H1 (cell line): ENCODE data around the gene ENKD1. TPM values are rescaled to one million over a fixed set of nuclear protein-coding genes. Genes with fewer than 3 reads are reported as not detected.

ENCODE experiments used
- GABPA ChIP-seq: IDR thresholded peaks from 2 replicates; pipeline ENCODE4 v1.6.1; 2011; ENCODE audit warnings: mild to moderate bottlenecking, low read length, moderate library complexity, borderline replicate concordance; ENCODE audit not compliant: insufficient read depth
- HDAC2 ChIP-seq, 2 experiments: fragments of 300-600 bp in 1 of 2; sonication (generic) in 1 of 2; IDR thresholded peaks; 2 replicates each; pipeline ENCODE4 v1.6.1; 2011 to 2012; ENCODE audit warnings: low read depth in 2 of 2, low read length in 2 of 2, mild to moderate bottlenecking in 2 of 2, moderate library complexity in 2 of 2, borderline replicate concordance in 1 of 2, inconsistent platforms in 1 of 2
- HDAC6 ChIP-seq: IDR thresholded peaks from one replicate; pipeline ENCODE4 v1.7.1; 2012; ENCODE audit warnings: low read depth, mild to moderate bottlenecking, inconsistent platforms, low read length, moderate library complexity
- KDM1A ChIP-seq: fragments of 200-600, 300-600 bp; sonication (generic); IDR thresholded peaks from 2 replicates; pipeline ENCODE4 v1.7.1; 2016; ENCODE audit warnings: mild to moderate bottlenecking, low read length, borderline replicate concordance
- KDM5A ChIP-seq: fragments of 200-600 bp; IDR thresholded peaks from 2 replicates; pipeline ENCODE4 v1.7.1; 2012; ENCODE audit warnings: mild to moderate bottlenecking, low read length, inconsistent platforms, mixed read lengths
- RBBP5 ChIP-seq: IDR thresholded peaks from 2 replicates; pipeline ENCODE4 v1.7.1; 2012; ENCODE audit warnings: low read depth, mild to moderate bottlenecking, inconsistent platforms, low read length, moderate library complexity, borderline replicate concordance
- RXRA ChIP-seq: IDR thresholded peaks from 2 replicates; pipeline ENCODE4 v1.6.1; 2011; ENCODE audit warnings: low read depth, mild to moderate bottlenecking, low read length, moderate library complexity; ENCODE audit not compliant: insufficient read depth
- TAF7 ChIP-seq: optimal IDR thresholded peaks from 2 replicates; pipeline ENCODE3; 2011; ENCODE audit warnings: low read depth, mild to moderate bottlenecking, inconsistent platforms, low read length, moderate library complexity, borderline replicate concordance
- polyA plus RNA-seq, 7 experiments: library from polyadenylated mRNA; depleted of rRNA in 3 of 7; stranded (reverse) in 5 of 7; unstranded in 2 of 7; fragments of >200 nt in 5 of 7; fragments of 200-250 nt in 2 of 7; gene quantifications; 1 replicate in 5 of 7; 2 replicates in 1 of 7; 4 replicates in 1 of 7; pipeline versions ENCODE4 v1.2.1 to v1.2.3, GENCODE V29; 2011 to 2013; ENCODE audit warnings: missing spikeins in 2 of 7, mixed read lengths in 2 of 7
- total RNA-seq: library from RNA; stranded (reverse); fragmentation: NEBNext Ultra II Directional; extraction: Animal tissue kit (Norgen Biotek cat#: 25700); gene quantifications from 2 replicates; pipeline ENCODE4 v1.2.1, GENCODE V29; 2021
- TF ChIP-seq, protein P1 (sequence below): fragments of 300-600 bp; sonication (generic); IDR thresholded peaks from 2 replicates; pipeline ENCODE4 v1.7.1; 2012; ENCODE audit warnings: low read length, moderate library complexity, mild to moderate bottlenecking, inconsistent platforms; ENCODE audit not compliant: insufficient replicate concordance
- TF ChIP-seq, protein P2 (sequence below): IDR thresholded peaks from 2 replicates; pipeline ENCODE4 v1.6.1; 2012; ENCODE audit warnings: inconsistent platforms

The ENKD1 gene
- total and polyA plus RNA-seq, 2 of the 8 experiments (the other 6 are each of a cell fraction or from before 2014, with no cell fraction given) = 12.9 to 16.1 TPM

DNA sequence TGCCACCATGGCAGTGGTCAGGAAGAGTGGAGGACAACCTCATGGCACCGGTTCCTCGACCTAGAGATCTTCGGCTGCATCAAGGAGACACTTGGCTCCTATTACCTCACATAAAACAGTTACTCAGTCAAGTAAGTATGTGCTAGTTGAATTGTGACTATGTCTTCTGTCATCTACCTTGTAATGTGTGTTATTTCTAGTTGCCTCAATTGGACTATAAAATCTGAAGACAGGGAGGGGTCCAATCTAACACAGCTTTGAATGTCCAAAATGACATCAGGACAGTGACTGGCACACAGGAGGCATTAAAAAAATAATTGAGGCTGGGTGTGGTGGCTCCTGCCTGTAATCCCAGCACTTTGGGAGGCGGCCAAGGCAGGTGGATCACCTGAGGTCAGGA lies 17.2 kb upstream of the ENKD1 start (continued):
- TF ChIP-seq, protein P1, sequence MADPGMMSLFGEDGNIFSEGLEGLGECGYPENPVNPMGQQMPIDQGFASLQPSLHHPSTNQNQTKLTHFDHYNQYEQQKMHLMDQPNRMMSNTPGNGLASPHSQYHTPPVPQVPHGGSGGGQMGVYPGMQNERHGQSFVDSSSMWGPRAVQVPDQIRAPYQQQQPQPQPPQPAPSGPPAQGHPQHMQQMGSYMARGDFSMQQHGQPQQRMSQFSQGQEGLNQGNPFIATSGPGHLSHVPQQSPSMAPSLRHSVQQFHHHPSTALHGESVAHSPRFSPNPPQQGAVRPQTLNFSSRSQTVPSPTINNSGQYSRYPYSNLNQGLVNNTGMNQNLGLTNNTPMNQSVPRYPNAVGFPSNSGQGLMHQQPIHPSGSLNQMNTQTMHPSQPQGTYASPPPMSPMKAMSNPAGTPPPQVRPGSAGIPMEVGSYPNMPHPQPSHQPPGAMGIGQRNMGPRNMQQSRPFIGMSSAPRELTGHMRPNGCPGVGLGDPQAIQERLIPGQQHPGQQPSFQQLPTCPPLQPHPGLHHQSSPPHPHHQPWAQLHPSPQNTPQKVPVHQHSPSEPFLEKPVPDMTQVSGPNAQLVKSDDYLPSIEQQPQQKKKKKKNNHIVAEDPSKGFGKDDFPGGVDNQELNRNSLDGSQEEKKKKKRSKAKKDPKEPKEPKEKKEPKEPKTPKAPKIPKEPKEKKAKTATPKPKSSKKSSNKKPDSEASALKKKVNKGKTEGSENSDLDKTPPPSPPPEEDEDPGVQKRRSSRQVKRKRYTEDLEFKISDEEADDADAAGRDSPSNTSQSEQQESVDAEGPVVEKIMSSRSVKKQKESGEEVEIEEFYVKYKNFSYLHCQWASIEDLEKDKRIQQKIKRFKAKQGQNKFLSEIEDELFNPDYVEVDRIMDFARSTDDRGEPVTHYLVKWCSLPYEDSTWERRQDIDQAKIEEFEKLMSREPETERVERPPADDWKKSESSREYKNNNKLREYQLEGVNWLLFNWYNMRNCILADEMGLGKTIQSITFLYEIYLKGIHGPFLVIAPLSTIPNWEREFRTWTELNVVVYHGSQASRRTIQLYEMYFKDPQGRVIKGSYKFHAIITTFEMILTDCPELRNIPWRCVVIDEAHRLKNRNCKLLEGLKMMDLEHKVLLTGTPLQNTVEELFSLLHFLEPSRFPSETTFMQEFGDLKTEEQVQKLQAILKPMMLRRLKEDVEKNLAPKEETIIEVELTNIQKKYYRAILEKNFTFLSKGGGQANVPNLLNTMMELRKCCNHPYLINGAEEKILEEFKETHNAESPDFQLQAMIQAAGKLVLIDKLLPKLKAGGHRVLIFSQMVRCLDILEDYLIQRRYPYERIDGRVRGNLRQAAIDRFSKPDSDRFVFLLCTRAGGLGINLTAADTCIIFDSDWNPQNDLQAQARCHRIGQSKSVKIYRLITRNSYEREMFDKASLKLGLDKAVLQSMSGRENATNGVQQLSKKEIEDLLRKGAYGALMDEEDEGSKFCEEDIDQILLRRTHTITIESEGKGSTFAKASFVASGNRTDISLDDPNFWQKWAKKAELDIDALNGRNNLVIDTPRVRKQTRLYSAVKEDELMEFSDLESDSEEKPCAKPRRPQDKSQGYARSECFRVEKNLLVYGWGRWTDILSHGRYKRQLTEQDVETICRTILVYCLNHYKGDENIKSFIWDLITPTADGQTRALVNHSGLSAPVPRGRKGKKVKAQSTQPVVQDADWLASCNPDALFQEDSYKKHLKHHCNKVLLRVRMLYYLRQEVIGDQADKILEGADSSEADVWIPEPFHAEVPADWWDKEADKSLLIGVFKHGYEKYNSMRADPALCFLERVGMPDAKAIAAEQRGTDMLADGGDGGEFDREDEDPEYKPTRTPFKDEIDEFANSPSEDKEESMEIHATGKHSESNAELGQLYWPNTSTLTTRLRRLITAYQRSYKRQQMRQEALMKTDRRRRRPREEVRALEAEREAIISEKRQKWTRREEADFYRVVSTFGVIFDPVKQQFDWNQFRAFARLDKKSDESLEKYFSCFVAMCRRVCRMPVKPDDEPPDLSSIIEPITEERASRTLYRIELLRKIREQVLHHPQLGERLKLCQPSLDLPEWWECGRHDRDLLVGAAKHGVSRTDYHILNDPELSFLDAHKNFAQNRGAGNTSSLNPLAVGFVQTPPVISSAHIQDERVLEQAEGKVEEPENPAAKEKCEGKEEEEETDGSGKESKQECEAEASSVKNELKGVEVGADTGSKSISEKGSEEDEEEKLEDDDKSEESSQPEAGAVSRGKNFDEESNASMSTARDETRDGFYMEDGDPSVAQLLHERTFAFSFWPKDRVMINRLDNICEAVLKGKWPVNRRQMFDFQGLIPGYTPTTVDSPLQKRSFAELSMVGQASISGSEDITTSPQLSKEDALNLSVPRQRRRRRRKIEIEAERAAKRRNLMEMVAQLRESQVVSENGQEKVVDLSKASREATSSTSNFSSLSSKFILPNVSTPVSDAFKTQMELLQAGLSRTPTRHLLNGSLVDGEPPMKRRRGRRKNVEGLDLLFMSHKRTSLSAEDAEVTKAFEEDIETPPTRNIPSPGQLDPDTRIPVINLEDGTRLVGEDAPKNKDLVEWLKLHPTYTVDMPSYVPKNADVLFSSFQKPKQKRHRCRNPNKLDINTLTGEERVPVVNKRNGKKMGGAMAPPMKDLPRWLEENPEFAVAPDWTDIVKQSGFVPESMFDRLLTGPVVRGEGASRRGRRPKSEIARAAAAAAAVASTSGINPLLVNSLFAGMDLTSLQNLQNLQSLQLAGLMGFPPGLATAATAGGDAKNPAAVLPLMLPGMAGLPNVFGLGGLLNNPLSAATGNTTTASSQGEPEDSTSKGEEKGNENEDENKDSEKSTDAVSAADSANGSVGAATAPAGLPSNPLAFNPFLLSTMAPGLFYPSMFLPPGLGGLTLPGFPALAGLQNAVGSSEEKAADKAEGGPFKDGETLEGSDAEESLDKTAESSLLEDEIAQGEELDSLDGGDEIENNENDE = no peak
- TF ChIP-seq HDAC2 (IDR thresholded peaks at IDR 0.05; ENCODE audit: borderline replicate concordance in 1 of 2, low read depth in 2 of 2, low read length in 2 of 2) (no peak), GABPA (no peak), HDAC6 (no peak), RBBP5 (no peak), RXRA (no peak), KDM5A (no peak), KDM1A (no peak), TAF7 (no peak)
- TF ChIP-seq, protein P2, sequence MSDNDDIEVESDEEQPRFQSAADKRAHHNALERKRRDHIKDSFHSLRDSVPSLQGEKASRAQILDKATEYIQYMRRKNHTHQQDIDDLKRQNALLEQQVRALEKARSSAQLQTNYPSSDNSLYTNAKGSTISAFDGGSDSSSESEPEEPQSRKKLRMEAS = no peak
